Endodermal cell (in vitro differentiated cells): Measurements from ENCODE around the gene MRPL49. TPM values are rescaled to one million over a fixed set of nuclear protein-coding genes. Genes with fewer than 3 reads are reported as not detected.
"Not testable (repeated sequence)": the region's sequence is repeated elsewhere in the genome, so short reads cannot be mapped to it uniquely, and the experiment has no call there.

Experiments used
- DNase-seq: peaks from one replicate; pipeline ENCODE4 v3.0.0-alpha.2; 2017
- H3K27ac ChIP-seq: 2 replicates; pipeline ENCODE4 v1.5.1; 2013; ENCODE audit warnings: mild to moderate bottlenecking, low read depth, low read length, moderate library complexity
- H3K27me3 ChIP-seq: 2 replicates; pipeline ENCODE4 v1.6.1; 2013; ENCODE audit warnings: mild to moderate bottlenecking, low read length, moderate library complexity; ENCODE audit not compliant: insufficient read depth, control insufficient read depth, poor library complexity, severe bottlenecking
- H3K36me3 ChIP-seq: 2 replicates; pipeline ENCODE4 v1.7.0; 2013; ENCODE audit warnings: mild to moderate bottlenecking, low read length, moderate library complexity; ENCODE audit not compliant: control insufficient read depth, insufficient read depth
- H3K4me1 ChIP-seq: one replicate; pipeline ENCODE4 v1.7.0; 2013; ENCODE audit warnings: low read length; ENCODE audit not compliant: control insufficient read depth, insufficient read depth
- H3K4me3 ChIP-seq: 2 replicates; pipeline ENCODE4 v1.5.1; 2013; ENCODE audit warnings: mild to moderate bottlenecking, low read length, moderate library complexity
- H3K9ac ChIP-seq: 2 replicates; pipeline ENCODE4 v1.6.1; 2013; ENCODE audit warnings: mild to moderate bottlenecking, low read length, moderate library complexity; ENCODE audit not compliant: poor library complexity, severe bottlenecking; ENCODE audit errors: extremely low read depth
- H3K9me3 ChIP-seq: 2 replicates; pipeline ENCODE4 v1.6.1; 2013; ENCODE audit warnings: mild to moderate bottlenecking, low read length, moderate library complexity; ENCODE audit not compliant: control insufficient read depth
- H3K27ac Mint-ChIP-seq: 2 replicates; pipeline ENCODE4 v1.8.0; 2020; ENCODE audit warnings: mixed read lengths
- H3K27me3 Mint-ChIP-seq: 2 replicates; pipeline ENCODE4 v1.8.0; 2021; ENCODE audit warnings: mild to moderate bottlenecking, mixed read lengths; ENCODE audit not compliant: insufficient read depth
- H3K36me3 Mint-ChIP-seq: 2 replicates; pipeline ENCODE4 v1.8.0; 2020; ENCODE audit warnings: low read depth, mixed read lengths
- H3K4me1 Mint-ChIP-seq: 2 replicates; pipeline ENCODE4 v1.8.0; 2020; ENCODE audit warnings: mixed read lengths
- H3K4me3 Mint-ChIP-seq: 2 replicates; pipeline ENCODE4 v1.8.0; 2020; ENCODE audit warnings: mild to moderate bottlenecking, moderate library complexity, mixed read lengths
- H3K9me3 Mint-ChIP-seq: 2 replicates; pipeline ENCODE4 v1.8.0; 2020; ENCODE audit warnings: mild to moderate bottlenecking, mixed read lengths
- WGBS, 2 experiments: methylation state at CpG; one replicate each; pipeline versions ENCODE4 v1.1.5 to v1.1.7; 2013; ENCODE audit warnings: missing lambda C conversion rate in 2 of 2, mixed read lengths in 1 of 2; ENCODE audit not compliant: insufficient coverage in 1 of 2, insufficient read length in 1 of 2; 5-methylcytosine and 5-hydroxymethylcytosine counted together
- total RNA-seq, 2 donors: library from RNA; stranded (reverse); fragmentation: NEBNext Ultra II Directional in 1 of 2; extraction: Animal tissue kit (Norgen Biotek cat#: 25700) in 1 of 2; gene quantifications; 2 replicates in 1 of 2; 3 replicates in 1 of 2; pipeline ENCODE4 v1.2.1, GENCODE V29; 2021
- TF ChIP-seq, protein P1 (sequence below): fragments of 200-600 bp; sonication (generic); conservative IDR thresholded peaks from 2 replicates; pipeline ENCODE4 v1.5.0; 2021; ENCODE audit warnings: antibody characterized with exemption, mild to moderate bottlenecking

Gene MRPL49
- total RNA-seq, 2 donors from 2014 or later, result 53.9 to 56.6 TPM

DNA sequence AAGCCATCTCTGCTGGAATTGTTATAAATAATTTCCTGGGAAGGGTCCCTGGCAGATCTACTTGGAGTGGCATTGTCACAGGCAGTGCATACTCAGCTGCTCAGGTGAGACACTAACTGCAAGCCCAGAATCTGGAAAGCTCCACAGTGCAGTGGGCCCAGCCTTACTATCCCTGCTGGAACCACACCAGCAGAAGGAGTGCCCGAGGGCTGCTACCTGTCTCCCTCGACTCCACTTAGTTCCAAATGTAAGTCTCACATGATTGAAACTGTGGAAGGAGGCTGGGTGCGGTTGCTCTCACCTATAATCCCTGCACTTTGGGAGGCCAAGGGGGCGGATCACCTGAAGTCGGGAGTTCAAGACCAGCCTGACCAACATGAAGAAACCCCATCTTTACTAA lies 26.5 kb downstream of the MRPL49 start:
- 62 to 85% methylated on average over 2 to 5 of the region's 5 CpGs for WGBS, 2 experiments
- peaks cover 15% of the 10 kb centered on the region for H3K9me3 ChIP-seq
- no peaks in the 10 kb centered on the region for H3K4me1 ChIP-seq
- no peak overlapping the region for H3K27ac ChIP-seq
- no peak overlapping the region for H3K4me3 Mint-ChIP-seq
- no peak overlapping the region for H3K9ac ChIP-seq
- H3K4me3 ChIP-seq, result no peak overlapping the region
- TF ChIP-seq, protein P1, sequence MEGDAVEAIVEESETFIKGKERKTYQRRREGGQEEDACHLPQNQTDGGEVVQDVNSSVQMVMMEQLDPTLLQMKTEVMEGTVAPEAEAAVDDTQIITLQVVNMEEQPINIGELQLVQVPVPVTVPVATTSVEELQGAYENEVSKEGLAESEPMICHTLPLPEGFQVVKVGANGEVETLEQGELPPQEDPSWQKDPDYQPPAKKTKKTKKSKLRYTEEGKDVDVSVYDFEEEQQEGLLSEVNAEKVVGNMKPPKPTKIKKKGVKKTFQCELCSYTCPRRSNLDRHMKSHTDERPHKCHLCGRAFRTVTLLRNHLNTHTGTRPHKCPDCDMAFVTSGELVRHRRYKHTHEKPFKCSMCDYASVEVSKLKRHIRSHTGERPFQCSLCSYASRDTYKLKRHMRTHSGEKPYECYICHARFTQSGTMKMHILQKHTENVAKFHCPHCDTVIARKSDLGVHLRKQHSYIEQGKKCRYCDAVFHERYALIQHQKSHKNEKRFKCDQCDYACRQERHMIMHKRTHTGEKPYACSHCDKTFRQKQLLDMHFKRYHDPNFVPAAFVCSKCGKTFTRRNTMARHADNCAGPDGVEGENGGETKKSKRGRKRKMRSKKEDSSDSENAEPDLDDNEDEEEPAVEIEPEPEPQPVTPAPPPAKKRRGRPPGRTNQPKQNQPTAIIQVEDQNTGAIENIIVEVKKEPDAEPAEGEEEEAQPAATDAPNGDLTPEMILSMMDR, result no peak
- no peaks in the 10 kb centered on the region for H3K36me3 Mint-ChIP-seq
- H3K36me3 ChIP-seq, result no peaks in the 10 kb centered on the region
- H3K27me3 Mint-ChIP-seq, result peaks cover 36% of the 10 kb centered on the region
- H3K9me3 Mint-ChIP-seq, result peaks cover 12% of the 10 kb centered on the region
- peak; percentile 33 for DNase-seq
- H3K27me3 ChIP-seq, result no peaks in the 10 kb centered on the region
- no peak overlapping the region for H3K27ac Mint-ChIP-seq
- no peaks in the 10 kb centered on the region for H3K4me1 Mint-ChIP-seq

DNA sequence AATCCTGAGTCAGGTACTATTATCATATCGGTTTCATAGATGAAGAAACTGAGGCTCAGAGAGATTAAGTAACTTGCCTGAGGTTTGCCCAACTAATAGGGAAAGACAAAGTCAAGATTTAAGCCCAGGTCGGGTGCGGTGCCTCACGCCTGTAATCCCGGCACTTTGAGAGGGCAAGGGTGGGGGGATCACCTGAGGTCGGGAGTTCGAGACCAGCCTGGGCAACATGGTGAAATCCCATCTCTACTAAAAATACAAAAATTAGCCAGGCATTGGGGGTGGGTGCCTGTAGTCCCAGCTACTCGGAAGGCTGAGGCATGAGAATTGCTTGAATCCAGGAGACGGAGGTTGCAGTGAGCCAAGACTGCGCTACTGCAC lies 28.0 kb downstream of the MRPL49 start:
- H3K27ac Mint-ChIP-seq, H3K36me3 Mint-ChIP-seq, H3K4me3 Mint-ChIP-seq, H3K36me3 ChIP-seq, H3K27me3 ChIP-seq, H3K4me1 ChIP-seq, H3K4me1 Mint-ChIP-seq, H3K27ac ChIP-seq, H3K4me3 ChIP-seq, H3K9ac ChIP-seq: not testable (repeated sequence)
- Mint-ChIP-seq H3K9me3 (peaks cover 12% of the 10 kb centered on the region), H3K27me3 (peaks cover 31% of the 10 kb centered on the region)
- 90 to 93% methylated on average over 8 to 10 of the region's 10 CpGs for WGBS, 2 experiments
- peaks cover 15% of the 10 kb centered on the region for H3K9me3 ChIP-seq
- DNase-seq, result peak; percentile 14

DNA sequence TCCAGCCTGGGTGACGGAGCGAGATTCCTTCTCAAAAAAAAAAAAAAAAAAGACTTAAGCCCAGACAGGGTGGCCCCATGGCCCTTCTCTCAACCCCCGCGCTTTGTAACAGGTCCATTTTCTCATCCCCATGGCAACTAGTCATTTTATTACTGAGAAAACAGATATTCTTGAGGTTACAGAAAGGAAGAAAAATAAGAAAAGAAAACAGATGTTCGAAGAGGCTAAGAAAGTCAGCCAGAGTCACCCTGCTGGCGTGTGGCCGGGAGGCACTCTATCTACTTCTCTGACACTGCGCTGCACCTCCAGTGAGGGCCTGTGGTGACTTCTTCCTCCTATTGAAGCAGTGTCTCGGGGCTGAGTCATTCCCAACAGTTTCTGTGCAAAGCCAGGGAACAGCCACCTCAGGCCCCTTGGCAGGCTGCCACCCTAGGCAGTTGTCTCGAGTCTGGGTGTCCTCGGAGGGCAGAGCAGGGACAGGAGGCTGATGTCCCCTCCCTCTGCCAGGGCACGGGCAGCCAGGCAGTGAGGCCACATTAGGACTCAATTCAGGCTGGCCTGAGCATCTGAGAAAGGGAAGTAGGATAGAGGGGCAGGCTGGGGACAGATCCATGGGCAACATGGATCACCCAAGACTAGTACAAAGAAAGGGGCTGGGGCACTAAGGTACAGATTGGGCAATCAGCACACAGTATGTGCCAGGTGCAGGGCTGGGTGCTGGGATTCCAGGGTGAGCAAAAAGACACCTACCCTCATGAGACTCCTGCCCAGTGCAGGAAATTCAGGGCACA lies 28.6 kb downstream of the MRPL49 start:
- no peak overlapping the region for H3K4me3 ChIP-seq
- TF ChIP-seq, protein P1, result no peak
- peak; percentile 66 for DNase-seq
- Mint-ChIP-seq H3K9me3 (peaks cover 12% of the 10 kb centered on the region), H3K27ac (no peak overlapping the region), H3K4me1 (no peaks in the 10 kb centered on the region), H3K4me3 (no peak overlapping the region), H3K27me3 (peaks cover 27% of the 10 kb centered on the region), H3K36me3 (no peaks in the 10 kb centered on the region)
- H3K27me3 ChIP-seq, result no peaks in the 10 kb centered on the region
- WGBS, 2 experiments, result 82 to 83% methylated on average over 8 to 12 of the region's 12 CpGs
- H3K9me3 ChIP-seq, result peaks cover 15% of the 10 kb centered on the region
- no peak overlapping the region for H3K27ac ChIP-seq
- H3K4me1 ChIP-seq, result no peaks in the 10 kb centered on the region
- no peak overlapping the region for H3K9ac ChIP-seq
- H3K36me3 ChIP-seq, result no peaks in the 10 kb centered on the region
